Naive thymus-derived CD4-positive, alpha-beta T cell (primary cell): ENCODE data around the gene GRK1. TPM values are rescaled to one million over a fixed set of nuclear protein-coding genes. Genes with fewer than 3 reads are reported as not detected.

Experiments
- ATAC-seq: fragments of 150-1000 bp; cut with Tn5 transposase; 2 replicates; pipeline ENCODE4 v1.10.0; 2021; ENCODE audit warnings: mild to moderate bottlenecking, moderate library complexity
- CTCF ChIA-PET: fragments of 350-600 bp; sonication (Branson Sonifier 250); formaldehyde crosslinking; loops from one replicate; lab custom pipeline; 2021; ENCODE audit warnings: antibody characterized with exemption; lab: Charles Lee
- POLR2A ChIA-PET: fragments of 350-600 bp; sonication (Branson Sonifier 250); formaldehyde crosslinking; loops from one replicate; lab custom pipeline; 2021; ENCODE audit warnings: antibody characterized with exemption, inconsistent platforms; lab: Charles Lee
- DNase-seq, 9 donors: peaks; one replicate each; pipeline versions ENCODE4 v3.0.0 to v3.0.0-alpha.2; 2020 to 2022; ENCODE audit warnings: mixed read lengths in 1 of 9
- H3K27ac ChIP-seq: one replicate; pipeline ENCODE4 v1.7.0; 2013; ENCODE audit warnings: mild to moderate bottlenecking, low read depth, low read length, moderate library complexity
- H3K27me3 ChIP-seq, 2 donors: one replicate each; pipeline ENCODE4 v1.7.0; 2013; ENCODE audit warnings: low read length in 2 of 2, mild to moderate bottlenecking in 2 of 2, moderate library complexity in 2 of 2; ENCODE audit not compliant: control insufficient read depth in 2 of 2, insufficient read depth in 2 of 2
- H3K36me3 ChIP-seq, 3 experiments: 1 replicate in 2 of 3; 2 replicates in 1 of 3; pipeline ENCODE4 v1.7.0; 2013; ENCODE audit warnings: low read length in 3 of 3, mild to moderate bottlenecking in 3 of 3, moderate library complexity in 1 of 3; ENCODE audit not compliant: insufficient read depth in 3 of 3, control insufficient read depth in 2 of 3
- H3K4me1 ChIP-seq, 2 donors: one replicate each; pipeline ENCODE4 v1.7.0; 2013; ENCODE audit warnings: low read length in 2 of 2, mild to moderate bottlenecking in 2 of 2, moderate library complexity in 1 of 2; ENCODE audit not compliant: control insufficient read depth in 2 of 2, insufficient read depth in 2 of 2
- H3K4me3 ChIP-seq: 2 replicates; pipeline ENCODE4 v1.7.0; 2013; ENCODE audit warnings: mild to moderate bottlenecking, low read length
- H3K9me3 ChIP-seq, 3 experiments: 1 replicate in 2 of 3; 2 replicates in 1 of 3; pipeline ENCODE4 v1.7.0; 2013; ENCODE audit warnings: low read length in 3 of 3; ENCODE audit not compliant: control insufficient read depth in 2 of 3
- H3K27ac Mint-ChIP-seq, 9 donors: one replicate each; pipeline ENCODE4 v1.8.0; 2020 to 2022; ENCODE audit warnings: mixed read lengths in 9 of 9, mild to moderate bottlenecking in 8 of 9, moderate library complexity in 5 of 9, inconsistent platforms in 2 of 9
- H3K27me3 Mint-ChIP-seq, 5 donors: one replicate each; pipeline ENCODE4 v1.8.0; 2021 to 2022; ENCODE audit warnings: mixed read lengths in 5 of 5, mild to moderate bottlenecking in 1 of 5
- H3K36me3 Mint-ChIP-seq, 5 donors: one replicate each; pipeline ENCODE4 v1.8.0; 2020 to 2022; ENCODE audit warnings: mixed read lengths in 5 of 5, mild to moderate bottlenecking in 3 of 5, inconsistent platforms in 1 of 5
- H3K4me1 Mint-ChIP-seq, 7 donors: one replicate each; pipeline ENCODE4 v1.8.0; 2020 to 2022; ENCODE audit warnings: mixed read lengths in 7 of 7, mild to moderate bottlenecking in 3 of 7, inconsistent platforms in 1 of 7
- H3K4me3 Mint-ChIP-seq, 10 donors: one replicate each; pipeline ENCODE4 v1.8.0; 2020 to 2022; ENCODE audit warnings: mild to moderate bottlenecking in 10 of 10, mixed read lengths in 10 of 10, moderate library complexity in 6 of 10, inconsistent platforms in 2 of 10
- H3K9me3 Mint-ChIP-seq, 11 donors: one replicate each; pipeline ENCODE4 v1.8.0; 2020 to 2022; ENCODE audit warnings: mixed read lengths in 11 of 11, mild to moderate bottlenecking in 4 of 11, inconsistent platforms in 1 of 11, moderate library complexity in 1 of 11
- intact Hi-C, 2 donors: fragments of 100-400 bp; cut with micrococcal nuclease; formaldehyde crosslinking; loops; one replicate each; pipeline ENCODE4 v1.15.1; 2023
- polyA plus RNA-seq, 2 donors: library from polyadenylated mRNA; unstranded; fragments of 300-500 nt; fragmentation: Illumina TruSeq; gene quantifications; one replicate each; pipeline ENCODE4 v1.2.3, GENCODE V29; 2021
- total RNA-seq, 6 experiments: library from RNA in 5 of 6; stranded (reverse) in 5 of 6; gene quantifications; 1 replicate in 5 of 6; 2 replicates in 1 of 6; pipeline ENCODE4 v1.2.3 and lab custom pipeline; 2021 to 2026

GRK1 gene
- total and polyA plus RNA-seq, 7 experiments from 2014 or later = not detected

DNA sequence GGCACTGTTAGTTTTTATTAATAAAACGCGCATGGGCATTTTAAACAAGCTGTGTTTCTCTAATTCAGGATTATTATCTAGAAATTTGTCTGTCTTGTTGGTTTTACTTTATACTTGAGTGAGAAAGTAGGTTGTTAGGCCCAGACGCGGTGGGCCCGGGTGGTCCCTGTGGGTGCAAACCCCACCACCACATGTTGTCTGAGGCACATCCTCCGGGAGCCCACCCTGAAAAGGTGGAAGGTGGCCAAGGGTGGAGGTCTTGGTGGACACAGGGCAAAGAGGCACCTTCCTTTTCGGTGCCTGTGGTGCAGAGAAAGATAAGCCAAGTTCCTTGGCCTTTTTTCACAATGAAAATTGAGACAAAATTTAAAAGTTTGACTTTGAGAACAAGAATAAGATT lies 25.6 kb upstream of the GRK1 start:
- Mint-ChIP-seq H3K4me1 (peaks cover 2 to 27% (median 12%) of the 10 kb centered on the region in 7 donors), H3K27ac (no peak overlapping the region), H3K36me3 (peaks cover 9 to 52% (median 38%) of the 10 kb centered on the region in 5 donors), H3K9me3 (no peaks in the 10 kb centered on the region), H3K4me3 (no peak overlapping the region), H3K27me3 (no peaks in the 10 kb centered on the region)
- Histone ChIP-seq H3K36me3 (peaks cover 0 to 19% (median 0%) of the 10 kb centered on the region in 3 experiments), H3K27me3 (no peaks in the 10 kb centered on the region), H3K9me3 (no peaks in the 10 kb centered on the region), H3K4me3 (no peak overlapping the region), H3K27ac (no peak overlapping the region), H3K4me1 (peaks cover 0 to 3% of the 10 kb centered on the region in 2 donors)
- DNase-seq (no peak), ATAC-seq (no peak)
- POLR2A ChIA-PET = interaction anchor here (0.6 kb wide), 1 partner anchor 54 kb away, joined by 3 read pairs; no protein-coding TSS in a partner anchor
- CTCF ChIA-PET = interaction anchor here (1.5 kb wide), 1 partner anchor 9 kb away, joined by 4 read pairs; no protein-coding TSS in a partner anchor
- intact Hi-C loops = no loop called here

DNA sequence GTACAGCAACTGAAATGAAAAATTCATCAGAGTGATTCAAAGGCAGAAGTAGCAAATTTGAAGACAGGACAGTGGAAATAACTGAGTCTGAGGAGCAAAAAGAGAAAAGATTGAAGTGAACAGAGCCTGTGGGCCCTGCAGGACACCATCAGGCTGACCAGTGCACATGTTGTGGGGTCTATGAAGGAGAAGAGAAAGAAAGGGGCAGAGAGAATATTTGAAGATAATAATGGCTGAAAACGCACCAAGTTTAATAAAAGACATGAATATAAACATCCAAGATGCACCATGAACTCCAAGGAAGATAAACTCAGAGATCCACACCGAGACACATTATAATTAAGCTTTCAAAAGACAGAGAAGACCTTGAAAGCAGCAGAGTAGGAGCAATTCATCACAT lies 24.5 kb upstream of the GRK1 start:
- H3K4me1 Mint-ChIP-seq = peaks cover 9 to 32% (median 23%) of the 10 kb centered on the region in 7 donors
- no peak for DNase-seq
- Histone ChIP-seq H3K27me3 (no peaks in the 10 kb centered on the region), H3K4me3 (no peak overlapping the region), H3K27ac (no peak overlapping the region), H3K9me3 (no peaks in the 10 kb centered on the region), H3K4me1 (peaks cover 0 to 12% of the 10 kb centered on the region in 2 donors), H3K36me3 (peaks cover 0 to 8% (median 0%) of the 10 kb centered on the region in 3 experiments)
- ChIA-PET POLR2A (no interaction called here), CTCF (interaction anchor here (1.5 kb wide), 1 partner anchor 10 kb away, joined by 4 read pairs; no protein-coding TSS in a partner anchor)
- no peaks in the 10 kb centered on the region for H3K27me3 Mint-ChIP-seq
- intact Hi-C loops = no loop called here
- no peak for ATAC-seq
- no peaks in the 10 kb centered on the region for H3K9me3 Mint-ChIP-seq
- peaks cover 9 to 43% (median 33%) of the 10 kb centered on the region in 5 donors for H3K36me3 Mint-ChIP-seq
- peak overlapping the region in 1 of 9 donors; percentile 1 for H3K27ac Mint-ChIP-seq
- no peak overlapping the region for H3K4me3 Mint-ChIP-seq

DNA sequence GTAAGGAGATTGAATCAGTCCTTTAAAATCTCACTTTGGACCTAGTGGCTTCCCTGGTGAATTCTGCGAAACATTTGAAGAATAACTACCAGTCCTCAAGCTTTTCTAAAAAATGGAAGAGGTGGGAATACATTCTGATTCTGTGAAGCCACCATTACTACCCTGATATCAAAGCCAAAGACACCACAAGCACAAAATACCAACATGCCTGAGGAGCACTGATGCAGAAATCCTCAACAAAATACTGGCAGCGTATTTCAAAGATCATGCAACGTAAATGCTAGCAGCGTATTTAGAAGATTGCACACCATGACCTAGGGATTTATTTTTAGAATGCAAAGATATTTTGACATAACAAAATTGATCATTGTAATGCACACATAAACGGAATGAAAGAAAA lies 23.4 kb upstream of the GRK1 start:
- CTCF ChIA-PET = no interaction called here
- intact Hi-C loops = no loop called here
- ATAC-seq = no peak

DNA sequence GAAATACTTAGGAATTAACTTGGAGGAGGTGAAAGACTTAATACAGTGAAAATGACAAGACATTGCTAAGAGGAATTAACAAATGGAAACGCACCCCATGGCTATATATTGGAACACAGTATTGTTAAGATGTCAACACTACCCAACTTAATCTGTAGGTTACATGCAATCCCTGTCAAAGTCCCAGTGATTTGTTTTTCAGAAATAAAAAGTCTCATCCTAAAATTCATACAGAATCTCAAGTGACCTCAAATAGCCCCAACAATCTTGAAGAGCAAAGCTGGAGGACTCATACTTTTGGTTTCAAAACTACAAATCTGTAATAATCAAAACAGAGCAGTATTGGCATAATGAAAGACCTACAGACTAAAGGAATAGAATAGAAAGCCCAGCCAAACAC lies 22.2 kb upstream of the GRK1 start:
- ATAC-seq = no peak
- Histone ChIP-seq H3K27me3 (no peaks in the 10 kb centered on the region), H3K9me3 (no peaks in the 10 kb centered on the region), H3K4me1 (peaks cover 0 to 12% of the 10 kb centered on the region in 2 donors), H3K27ac (no peak overlapping the region), H3K4me3 (no peak overlapping the region), H3K36me3 (no peaks in the 10 kb centered on the region)
- ChIA-PET CTCF (no interaction called here), POLR2A (no interaction called here)
- Mint-ChIP-seq H3K36me3 (peaks cover 9 to 26% (median 18%) of the 10 kb centered on the region in 5 donors), H3K4me3 (peak overlapping the region in 1 of 10 donors; percentile 69), H3K4me1 (peaks cover 9 to 34% (median 29%) of the 10 kb centered on the region in 7 donors), H3K27ac (no peak overlapping the region), H3K27me3 (no peaks in the 10 kb centered on the region), H3K9me3 (no peaks in the 10 kb centered on the region)
- DNase-seq = no peak
- intact Hi-C loops = no loop called here

More for the DNA sequence above, 23.4 kb upstream of the GRK1 start:
- no peak overlapping the region for H3K4me3 ChIP-seq
- no peaks in the 10 kb centered on the region for H3K36me3 ChIP-seq
- POLR2A ChIA-PET = interaction anchor here (1.2 kb wide), 1 partner anchor 9 kb away, joined by 3 read pairs; no protein-coding TSS in a partner anchor
- H3K9me3 ChIP-seq = no peaks in the 10 kb centered on the region
- no peak overlapping the region for H3K27ac Mint-ChIP-seq
- peaks cover 9 to 34% (median 26%) of the 10 kb centered on the region in 5 donors for H3K36me3 Mint-ChIP-seq
- no peak overlapping the region for H3K4me3 Mint-ChIP-seq
- H3K9me3 Mint-ChIP-seq = no peaks in the 10 kb centered on the region
- H3K4me1 Mint-ChIP-seq = peaks cover 9 to 38% (median 29%) of the 10 kb centered on the region in 7 donors
- no peak for DNase-seq
- H3K27ac ChIP-seq = no peak overlapping the region
- no peaks in the 10 kb centered on the region for H3K27me3 Mint-ChIP-seq
- no peaks in the 10 kb centered on the region for H3K27me3 ChIP-seq
- H3K4me1 ChIP-seq = peaks cover 0 to 12% of the 10 kb centered on the region in 2 donors

DNA sequence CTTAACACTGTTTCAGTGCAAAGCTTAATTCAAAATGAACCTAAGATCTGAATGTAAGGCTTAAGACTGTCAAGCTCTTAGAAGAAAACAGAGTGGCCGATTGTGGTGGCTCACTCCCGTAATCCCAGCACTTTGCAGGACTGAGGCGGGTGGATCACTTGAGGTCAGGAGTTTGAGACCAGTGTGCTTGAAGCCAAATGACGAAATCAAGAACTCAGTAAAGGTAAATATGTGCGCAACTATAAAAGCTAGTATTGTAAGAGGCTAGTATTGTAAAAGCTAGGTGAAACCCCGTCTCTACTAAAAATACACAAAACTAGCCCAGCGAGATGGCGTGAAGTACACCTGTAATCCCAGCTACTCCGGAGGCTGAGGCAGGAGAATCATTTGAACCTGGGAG lies 21.7 kb upstream of the GRK1 start:
- Histone ChIP-seq H3K27ac (no peak overlapping the region), H3K4me1 (peaks cover 0 to 12% of the 10 kb centered on the region in 2 donors), H3K9me3 (no peaks in the 10 kb centered on the region), H3K36me3 (no peaks in the 10 kb centered on the region), H3K4me3 (no peak overlapping the region), H3K27me3 (no peaks in the 10 kb centered on the region)
- DNase-seq = no peak
- ChIA-PET CTCF (no interaction called here), POLR2A (no interaction called here)
- Mint-ChIP-seq H3K9me3 (no peaks in the 10 kb centered on the region), H3K4me1 (peaks cover 9 to 34% (median 29%) of the 10 kb centered on the region in 7 donors), H3K27me3 (no peaks in the 10 kb centered on the region), H3K27ac (peak overlapping the region in 1 of 9 donors; percentile 8), H3K4me3 (peak overlapping the region in 1 of 10 donors; percentile 69), H3K36me3 (peaks cover 9 to 21% (median 15%) of the 10 kb centered on the region in 5 donors)
- intact Hi-C loops = no loop called here
- ATAC-seq = no peak

DNA sequence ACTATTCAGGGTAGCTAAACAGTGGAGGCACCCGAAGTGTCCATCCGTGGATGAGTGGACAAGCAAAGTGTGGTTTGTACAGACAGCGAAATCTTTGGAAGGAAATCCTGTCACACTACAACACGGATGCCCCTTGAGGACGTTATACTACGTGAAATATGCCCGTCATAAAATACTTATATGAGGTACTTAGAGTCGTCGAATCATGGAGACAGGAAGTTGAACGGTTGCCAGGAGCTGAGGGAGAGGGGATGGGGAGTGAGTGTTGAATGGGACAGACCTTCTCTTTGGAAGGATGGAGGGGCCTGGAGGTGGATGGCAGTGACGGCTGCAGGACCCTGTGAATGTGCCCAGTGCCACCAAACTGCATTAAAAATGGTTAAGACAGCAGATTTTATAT lies 20.6 kb upstream of the GRK1 start:
- H3K36me3 Mint-ChIP-seq = peaks cover 9 to 13% (median 9%) of the 10 kb centered on the region in 5 donors
- peak in 2 of 9 donors; percentile 26 to 33 for DNase-seq
- peak overlapping the region in 9 of 10 donors; percentile 53 to 71 (median 60) for H3K4me3 Mint-ChIP-seq
- ATAC-seq = no peak
- Histone ChIP-seq H3K27me3 (no peaks in the 10 kb centered on the region), H3K36me3 (no peaks in the 10 kb centered on the region), H3K27ac (no peak overlapping the region), H3K4me3 (no peak overlapping the region), H3K4me1 (peaks cover 0 to 12% of the 10 kb centered on the region in 2 donors), H3K9me3 (no peaks in the 10 kb centered on the region)
- CTCF ChIA-PET = no interaction called here
- peaks cover 9 to 33% (median 29%) of the 10 kb centered on the region in 7 donors for H3K4me1 Mint-ChIP-seq
- no peaks in the 10 kb centered on the region for H3K27me3 Mint-ChIP-seq
- POLR2A ChIA-PET = interaction anchor here (0.6 to 1.0 kb wide), 4 partner anchors 9 to 403 kb away, joined by 3 to 4 read pairs (median 4); no protein-coding TSS in a partner anchor
- H3K27ac Mint-ChIP-seq = peak overlapping the region in 8 of 9 donors; percentile 1 to 82 (median 64)
- no peaks in the 10 kb centered on the region for H3K9me3 Mint-ChIP-seq
- intact Hi-C loops = no loop called here
